GM21423 (cell line): ENCODE data around the gene CDHR5.

Experiments used
- ATAC-seq: cut with Tn5 transposase; IDR thresholded peaks from one replicate; pipeline ENCODE4 v1.9.1; 2021; ENCODE audit warnings: mild to moderate bottlenecking, moderate library complexity; ENCODE audit not compliant: unreplicated experiment

CDHR5 gene

GRCh38 chr11:646214-646613, 21.5 kb upstream of the CDHR5 start:
- ATAC-seq: no peak

GRCh38 chr11:645536-645935, 20.8 kb upstream of the CDHR5 start:
- no peak for ATAC-seq

GRCh38 chr11:643849-644738, 19.3 kb upstream of the CDHR5 start:
- no peak for ATAC-seq

GRCh38 chr11:643366-643765, 18.6 kb upstream of the CDHR5 start:
- no peak for ATAC-seq

- no peak for ATAC-seq
Measured at GRCh38 chr11:641806-642370, 17.1 kb upstream of the CDHR5 start.

- no peak for ATAC-seq
Measured at GRCh38 chr11:640021-640706, 15.4 kb upstream of the CDHR5 start.

GRCh38 chr11:639332-639955, 14.7 kb upstream of the CDHR5 start:
- no peak for ATAC-seq

- no peak for ATAC-seq
Measured at GRCh38 chr11:638631-639331, 14.0 kb upstream of the CDHR5 start.

GRCh38 chr11:637593-638521, 13.1 kb upstream of the CDHR5 start:
- no peak for ATAC-seq

- ATAC-seq: no peak
Measured at GRCh38 chr11:637333-637592, 12.5 kb upstream of the CDHR5 start.

GRCh38 chr11:636511-637332, 12.0 kb upstream of the CDHR5 start, which contains the start of gene DRD4:
DRD4 (plus strand) TSS chr11:637269; CDS start chr11:637305, 36 bp downstream.
- ATAC-seq: no peak

GRCh38 chr11:635945-636510, 11.3 kb upstream of the CDHR5 start:
- ATAC-seq: no peak

GRCh38 chr11:630871-631270, 6.1 kb upstream of the CDHR5 start:
- ATAC-seq: no peak

- no peak for ATAC-seq
Measured at GRCh38 chr11:629237-629583, 4.5 kb upstream of the CDHR5 start.

GRCh38 chr11:628056-628455, 3.3 kb upstream of the CDHR5 start:
- no peak for ATAC-seq

GRCh38 chr11:627308-627576, 2.5 kb upstream of the CDHR5 start:
- no peak for ATAC-seq

GRCh38 chr11:626475-627307, 1.9 kb upstream of the CDHR5 start, which contains the start of gene SCT:
SCT (minus strand) TSS chr11:627181; CDS start chr11:627143, 38 bp downstream.
- ATAC-seq: no peak

GRCh38 chr11:625636-626268, 997 bp upstream of the CDHR5 start:
- no peak for ATAC-seq
